H9 (cell line): ENCODE results near the gene C20orf144. TPM values are rescaled to one million over a fixed set of nuclear protein-coding genes. Genes with fewer than 3 reads are reported as not detected.

Experiments
- DNase-seq: peaks from one replicate; pipeline ENCODE4 v3.0.0-alpha.2; 2017
- H2AFZ ChIP-seq: one replicate; pipeline ENCODE4 v1.6.1; 2013; ENCODE audit warnings: mild to moderate bottlenecking, low read length, control low read depth, moderate library complexity
- H2AK5ac ChIP-seq: 2 replicates; pipeline ENCODE4 v1.6.1; 2013; ENCODE audit warnings: low read length, control low read depth, mixed read lengths; ENCODE audit not compliant: insufficient read length
- H2BK120ac ChIP-seq: one replicate; pipeline ENCODE4 v1.6.1; 2013; ENCODE audit warnings: low read depth, mild to moderate bottlenecking, low read length, control low read depth, inconsistent platforms; ENCODE audit not compliant: poor library complexity, severe bottlenecking
- H2BK12ac ChIP-seq: 2 replicates; pipeline ENCODE4 v1.6.1; 2013; ENCODE audit warnings: low read length, control low read depth, mixed read lengths, low read depth; ENCODE audit not compliant: insufficient read length
- H2BK15ac ChIP-seq: 2 replicates; pipeline ENCODE4 v1.6.1; 2013; ENCODE audit warnings: low read depth, low read length, control low read depth
- H2BK20ac ChIP-seq: one replicate; pipeline ENCODE4 v1.6.1; 2013; ENCODE audit warnings: low read depth, mild to moderate bottlenecking, low read length, control low read depth, inconsistent platforms; ENCODE audit not compliant: poor library complexity, severe bottlenecking
- H2BK5ac ChIP-seq: 2 replicates; pipeline ENCODE4 v1.6.1; 2013; ENCODE audit warnings: low read length, control low read depth, mixed read lengths; ENCODE audit not compliant: insufficient read length
- H3K14ac ChIP-seq: 2 replicates; pipeline ENCODE4 v1.6.1; 2013; ENCODE audit warnings: low read length, control low read depth; ENCODE audit not compliant: insufficient read depth
- H3K18ac ChIP-seq: 2 replicates; pipeline ENCODE4 v1.6.1; 2013; ENCODE audit warnings: low read depth, mild to moderate bottlenecking, mixed read lengths, low read length, control low read depth; ENCODE audit not compliant: insufficient read length
- H3K23ac ChIP-seq: 2 replicates; pipeline ENCODE4 v1.6.1; 2013; ENCODE audit warnings: low read length, control low read depth, mixed read lengths, low read depth; ENCODE audit not compliant: insufficient read length
- H3K23me2 ChIP-seq: 2 replicates; pipeline ENCODE4 v1.6.1; 2013; ENCODE audit warnings: low read depth, mild to moderate bottlenecking, mixed read lengths, low read length, control low read depth; ENCODE audit not compliant: insufficient read length, poor library complexity, severe bottlenecking
- H3K27ac ChIP-seq: 2 replicates; pipeline ENCODE4 v1.5.1; 2013; ENCODE audit warnings: low read length, control low read depth, mixed read lengths, low read depth; ENCODE audit not compliant: insufficient read length
- H3K27me3 ChIP-seq: 2 replicates; pipeline ENCODE4 v1.6.1; 2013; ENCODE audit warnings: low read length, control low read depth, inconsistent platforms; ENCODE audit not compliant: insufficient read depth
- H3K4ac ChIP-seq: 2 replicates; pipeline ENCODE4 v1.6.1; 2013; ENCODE audit warnings: low read depth, mild to moderate bottlenecking, control low read depth, inconsistent platforms, low read length, moderate library complexity
- H3K4me1 ChIP-seq: 2 replicates; pipeline ENCODE4 v1.6.1; 2013; ENCODE audit warnings: low read length, control low read depth, inconsistent platforms; ENCODE audit not compliant: insufficient read depth
- H3K4me2 ChIP-seq: 2 replicates; pipeline ENCODE4 v1.6.1; 2013; ENCODE audit warnings: low read length, control low read depth, mixed read lengths; ENCODE audit not compliant: insufficient read length, insufficient read depth
- H3K56ac ChIP-seq: 2 replicates; pipeline ENCODE4 v1.6.1; 2013; ENCODE audit warnings: low read depth, mild to moderate bottlenecking, mixed read lengths, low read length, control low read depth; ENCODE audit not compliant: insufficient read length
- H3K79me1 ChIP-seq: 2 replicates; pipeline ENCODE4 v1.6.1; 2013; ENCODE audit warnings: low read depth, mild to moderate bottlenecking, moderate library complexity, low read length, control low read depth, inconsistent platforms; ENCODE audit not compliant: insufficient read depth, poor library complexity, severe bottlenecking
- H3K79me2 ChIP-seq: 2 replicates; pipeline ENCODE4 v1.6.1; 2013; ENCODE audit warnings: low read length, control low read depth, inconsistent platforms; ENCODE audit not compliant: insufficient read depth
- H3K9ac ChIP-seq: 2 replicates; pipeline ENCODE4 v1.6.1; 2013; ENCODE audit warnings: low read length, control low read depth, mixed read lengths; ENCODE audit not compliant: insufficient read length; ENCODE audit errors: extremely low read depth
- H3K9me3 ChIP-seq: one replicate; pipeline ENCODE4 v1.6.1; 2013; ENCODE audit warnings: low read depth, low read length, inconsistent platforms; ENCODE audit not compliant: control insufficient read depth
- H3T11ph ChIP-seq: one replicate; pipeline ENCODE4 v1.6.1; 2013; ENCODE audit warnings: mild to moderate bottlenecking, low read length, control low read depth, inconsistent platforms
- H4K20me1 ChIP-seq: one replicate; pipeline ENCODE4 v1.6.1; 2013; ENCODE audit not compliant: control insufficient read depth, insufficient read length, insufficient read depth
- H4K5ac ChIP-seq: 2 replicates; pipeline ENCODE4 v1.6.1; 2013; ENCODE audit warnings: low read depth, mild to moderate bottlenecking, mixed read lengths, low read length, control low read depth; ENCODE audit not compliant: insufficient read length
- H4K8ac ChIP-seq: replicated peaks from 2 replicates; pipeline ENCODE4 v1.6.1; 2013; ENCODE audit warnings: low read length, control low read depth, mixed read lengths, low read depth; ENCODE audit not compliant: insufficient read length
- H4K91ac ChIP-seq: 2 replicates; pipeline ENCODE4 v1.6.1; 2013; ENCODE audit warnings: low read depth, mild to moderate bottlenecking, moderate library complexity, mixed read lengths, low read length, control low read depth; ENCODE audit not compliant: insufficient read length
- H3K27ac Mint-ChIP-seq, 3 experiments: 2 replicates in 2 of 3; 3 replicates in 1 of 3; pipeline ENCODE4 v1.8.0; 2020 to 2021; ENCODE audit warnings: mixed read lengths in 3 of 3, mild to moderate bottlenecking in 1 of 3, moderate library complexity in 1 of 3
- H3K27me3 Mint-ChIP-seq: 2 replicates; pipeline ENCODE4 v1.8.0; 2021; ENCODE audit warnings: low read depth, mild to moderate bottlenecking, moderate library complexity, mixed read lengths
- H3K36me3 Mint-ChIP-seq, 3 experiments: 2 replicates in 2 of 3; 3 replicates in 1 of 3; pipeline ENCODE4 v1.8.0; 2020 to 2021; ENCODE audit warnings: low read depth in 3 of 3, mixed read lengths in 3 of 3; ENCODE audit not compliant: insufficient read depth in 1 of 3
- H3K4me1 Mint-ChIP-seq, 2 experiments: 2 replicates each; pipeline ENCODE4 v1.8.0; 2020; ENCODE audit warnings: mixed read lengths in 2 of 2
- H3K4me3 Mint-ChIP-seq, 2 experiments: 2 replicates in 1 of 2; 3 replicates in 1 of 2; pipeline ENCODE4 v1.8.0; 2020 to 2021; ENCODE audit warnings: mild to moderate bottlenecking in 2 of 2, mixed read lengths in 2 of 2, moderate library complexity in 1 of 2
- H3K9me3 Mint-ChIP-seq, 2 experiments: 2 replicates in 1 of 2; 3 replicates in 1 of 2; pipeline ENCODE4 v1.8.0; 2020; ENCODE audit warnings: mild to moderate bottlenecking in 2 of 2, mixed read lengths in 2 of 2, moderate library complexity in 1 of 2
- WGBS: extraction: QIAGEN DNeasy Blood & Tissue Kit; methylation state at CpG from one replicate; pipeline ENCODE4 v1.1.7; 2013; ENCODE audit warnings: missing lambda C conversion rate, low lambda C conversion rate, mixed read lengths; ENCODE audit not compliant: insufficient read length; ENCODE audit errors: extremely low coverage; 5-methylcytosine and 5-hydroxymethylcytosine counted together
- total RNA-seq: library from RNA; stranded (reverse); gene quantifications from 2 replicates; pipeline ENCODE4 v1.2.1, GENCODE V29; 2021
- TF ChIP-seq, protein P1 (sequence below): fragments of 200-600 bp; sonication (generic); conservative IDR thresholded peaks from 3 replicates; pipeline ENCODE4 v1.8.0; 2021; ENCODE audit warnings: antibody characterized with exemption, mild to moderate bottlenecking

C20orf144 gene
- total RNA-seq, 1 experiment from 2014 or later: 0.26 TPM

DNA sequence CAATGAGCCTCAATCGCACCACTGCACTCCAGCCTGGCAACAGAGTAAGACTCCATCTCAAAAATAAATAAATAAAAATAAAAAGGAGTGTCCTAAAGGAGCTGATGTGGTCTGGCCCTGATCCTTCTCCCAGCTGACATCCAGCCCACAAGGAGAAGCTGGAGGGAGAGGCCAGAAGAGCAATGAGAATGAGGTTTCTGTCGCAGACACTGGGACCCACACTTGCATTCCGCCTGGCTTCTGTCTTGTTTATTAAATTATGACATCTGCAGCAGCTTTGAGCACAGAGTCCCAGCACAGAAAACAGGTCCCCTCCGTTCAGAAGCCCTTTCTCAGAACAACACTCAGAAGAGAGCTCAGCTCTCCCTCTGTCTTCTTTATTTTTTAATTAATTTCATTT, 34.3 kb downstream of the C20orf144 start:
- no peak overlapping the region for H3K4me3 Mint-ChIP-seq
- H4K91ac ChIP-seq: no peak overlapping the region
- no peak overlapping the region for H4K5ac ChIP-seq
- no peak overlapping the region for H2AK5ac ChIP-seq
- H3K14ac ChIP-seq: no peak overlapping the region
- no peak overlapping the region for H3T11ph ChIP-seq
- H3K27ac Mint-ChIP-seq: no peak overlapping the region
- H2BK12ac ChIP-seq: no peak overlapping the region
- no peak overlapping the region for H2AFZ ChIP-seq
- no peak overlapping the region for H3K18ac ChIP-seq
- no peak overlapping the region for H3K56ac ChIP-seq
- H3K4me1 ChIP-seq: no peaks in the 10 kb centered on the region
- H2BK20ac ChIP-seq: no peak overlapping the region
- no peak for DNase-seq
- H3K23me2 ChIP-seq: no peaks in the 10 kb centered on the region
- H3K9me3 Mint-ChIP-seq: peaks cover 19% of the 10 kb centered on the region in 2 experiments
- no peak overlapping the region for H3K4ac ChIP-seq
- H3K27me3 ChIP-seq: no peaks in the 10 kb centered on the region
- no peaks in the 10 kb centered on the region for H3K79me1 ChIP-seq
- peaks cover 23% of the 10 kb centered on the region for H3K27me3 Mint-ChIP-seq
- no peaks in the 10 kb centered on the region for H3K79me2 ChIP-seq
- no peak overlapping the region for H2BK15ac ChIP-seq
- no CpG with 5 or more reads among the region's 4 CpGs for WGBS
- no peaks in the 10 kb centered on the region for H4K20me1 ChIP-seq
- peaks cover 18 to 19% of the 10 kb centered on the region in 2 experiments for H3K4me1 Mint-ChIP-seq
- no peak overlapping the region for H3K4me2 ChIP-seq
- no peak overlapping the region for H3K27ac ChIP-seq
- TF ChIP-seq, protein P1, sequence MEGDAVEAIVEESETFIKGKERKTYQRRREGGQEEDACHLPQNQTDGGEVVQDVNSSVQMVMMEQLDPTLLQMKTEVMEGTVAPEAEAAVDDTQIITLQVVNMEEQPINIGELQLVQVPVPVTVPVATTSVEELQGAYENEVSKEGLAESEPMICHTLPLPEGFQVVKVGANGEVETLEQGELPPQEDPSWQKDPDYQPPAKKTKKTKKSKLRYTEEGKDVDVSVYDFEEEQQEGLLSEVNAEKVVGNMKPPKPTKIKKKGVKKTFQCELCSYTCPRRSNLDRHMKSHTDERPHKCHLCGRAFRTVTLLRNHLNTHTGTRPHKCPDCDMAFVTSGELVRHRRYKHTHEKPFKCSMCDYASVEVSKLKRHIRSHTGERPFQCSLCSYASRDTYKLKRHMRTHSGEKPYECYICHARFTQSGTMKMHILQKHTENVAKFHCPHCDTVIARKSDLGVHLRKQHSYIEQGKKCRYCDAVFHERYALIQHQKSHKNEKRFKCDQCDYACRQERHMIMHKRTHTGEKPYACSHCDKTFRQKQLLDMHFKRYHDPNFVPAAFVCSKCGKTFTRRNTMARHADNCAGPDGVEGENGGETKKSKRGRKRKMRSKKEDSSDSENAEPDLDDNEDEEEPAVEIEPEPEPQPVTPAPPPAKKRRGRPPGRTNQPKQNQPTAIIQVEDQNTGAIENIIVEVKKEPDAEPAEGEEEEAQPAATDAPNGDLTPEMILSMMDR: no peak
- H2BK120ac ChIP-seq: no peak overlapping the region
- no peaks in the 10 kb centered on the region for H3K9me3 ChIP-seq
- H2BK5ac ChIP-seq: no peak overlapping the region
- peaks cover 5 to 16% (median 7%) of the 10 kb centered on the region in 3 experiments; a peak in 6 of 7 replicates for H3K36me3 Mint-ChIP-seq
- H4K8ac ChIP-seq: no peak overlapping the region
- H3K23ac ChIP-seq: no peak overlapping the region
- no peak overlapping the region for H3K9ac ChIP-seq
